ENCODE measurements around the gene KRT71. TPM values are rescaled to one million over a fixed set of nuclear protein-coding genes. Genes with fewer than 3 reads are reported as not detected.

Gene KRT71
- total and polyA plus RNA-seq, 3 donors from 2014 or later: 0.12 TPM; not detected in 2

DNA sequence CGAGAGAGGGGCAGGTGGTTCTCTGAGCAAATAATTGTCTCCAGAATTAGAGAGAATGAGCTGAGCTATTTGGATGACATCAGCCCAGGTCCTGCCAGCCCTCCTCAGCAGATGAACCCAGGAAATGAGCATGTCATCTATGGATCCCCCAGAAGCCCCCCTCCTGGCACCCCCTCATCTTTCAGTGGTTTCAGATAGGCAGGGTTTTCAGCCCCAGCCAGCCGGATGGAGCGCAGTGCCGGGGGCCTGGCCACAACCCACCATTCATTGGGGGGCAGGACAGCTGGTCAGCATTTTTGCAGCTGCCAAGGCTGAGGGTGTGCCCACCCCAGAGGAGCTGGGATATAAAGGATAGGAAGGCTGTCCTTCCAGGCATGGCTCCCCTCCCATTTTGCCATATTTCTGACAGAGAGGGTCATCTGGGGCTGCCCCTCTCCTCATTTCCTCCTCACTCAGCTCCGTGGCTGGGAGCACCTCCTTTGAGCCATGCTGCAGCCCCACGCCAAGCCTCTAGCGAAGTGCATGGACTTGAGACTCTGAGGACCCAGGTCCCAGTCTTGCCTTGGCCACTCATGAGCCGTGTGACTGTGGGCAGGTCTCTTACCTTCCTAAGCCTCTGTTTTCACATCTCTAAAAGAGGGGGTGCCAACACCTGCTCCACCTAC lies 6.0 kb upstream of the KRT71 start:
- no peak for DNase-seq
- no peak overlapping the region for H3K27ac ChIP-seq
- no peaks in the 10 kb centered on the region for H3K36me3 ChIP-seq (ENCODE audit: low read depth, missing control alignments)
- H3K27me3 ChIP-seq: no peaks in the 10 kb centered on the region
- 82 to 86% methylated on average over 8 of the region's 8 CpGs for WGBS, 2 donors
- H3K9me3 ChIP-seq: no peaks in the 10 kb centered on the region
- no peak overlapping the region for H3K4me3 ChIP-seq
- no peaks in the 10 kb centered on the region for H3K4me1 ChIP-seq
- intact Hi-C loops (cut with DNase I; ENCODE audit: low total_unique reads): no loop called here
- TF ChIP-seq POLR2A (IDR thresholded peaks at IDR 0.05): no peak
- no peak for TF ChIP-seq CTCF (IDR thresholded peaks at IDR 0.05)

GRCh38 chr12:52557476-52557875 lies 4.5 kb upstream of the KRT71 start:
- H3K27me3 ChIP-seq: no peaks in the 10 kb centered on the region
- H3K36me3 ChIP-seq (ENCODE audit: low read depth, missing control alignments): no peaks in the 10 kb centered on the region
- H3K9me3 ChIP-seq: no peaks in the 10 kb centered on the region
- H3K4me1 ChIP-seq: no peaks in the 10 kb centered on the region
- no peak overlapping the region for H3K4me3 ChIP-seq
- 81 to 82% methylated on average over 2 of the region's 2 CpGs for WGBS, 2 donors
- TF ChIP-seq POLR2A (IDR thresholded peaks at IDR 0.05) (no peak), CTCF (IDR thresholded peaks at IDR 0.05) (no peak)
- intact Hi-C loops (cut with DNase I; ENCODE audit: low total_unique reads): no loop called here
- no peak for DNase-seq
- no peak overlapping the region for H3K27ac ChIP-seq

- no peak overlapping the region for H3K4me3 ChIP-seq
- H3K9me3 ChIP-seq: no peaks in the 10 kb centered on the region
- intact Hi-C loops (cut with DNase I; ENCODE audit: low total_unique reads): no loop called here
- H3K27ac ChIP-seq: no peak overlapping the region
- no peaks in the 10 kb centered on the region for H3K4me1 ChIP-seq
- no peak for DNase-seq
- H3K27me3 ChIP-seq: no peaks in the 10 kb centered on the region
- H3K36me3 ChIP-seq (ENCODE audit: low read depth, missing control alignments): no peaks in the 10 kb centered on the region
- WGBS, 2 donors: 84 to 89% methylated on average over 6 of the region's 6 CpGs
- TF ChIP-seq CTCF (IDR thresholded peaks at IDR 0.05) (no peak), POLR2A (IDR thresholded peaks at IDR 0.05) (no peak)
These were observed 2.6 kb upstream of the KRT71 start for GRCh38 chr12:52555577-52555976.

DNA sequence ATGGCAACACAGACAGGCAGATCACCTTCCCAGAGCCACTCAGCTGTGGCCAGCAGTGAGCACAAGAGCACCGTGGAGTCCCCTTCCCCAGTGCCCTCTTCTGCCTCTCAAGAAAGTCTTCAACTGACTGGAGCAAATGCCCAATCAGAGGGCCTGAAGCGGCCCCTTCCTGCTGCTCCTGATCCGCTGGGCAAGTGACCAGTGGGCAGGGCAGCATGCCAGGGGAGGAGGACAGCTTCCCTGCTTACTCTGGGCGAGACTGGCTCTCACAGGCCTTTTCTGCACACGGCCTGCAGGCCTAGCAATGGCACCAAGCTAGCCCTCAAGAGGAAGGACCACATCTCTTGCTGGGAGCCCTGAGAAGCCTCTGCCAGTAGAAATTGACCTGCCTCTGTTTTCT lies 890 bp downstream of the KRT71 start:
- H3K4me1 ChIP-seq: no peaks in the 10 kb centered on the region
- no peaks in the 10 kb centered on the region for H3K36me3 ChIP-seq (ENCODE audit: low read depth, missing control alignments)
- no peak overlapping the region for H3K4me3 ChIP-seq
- peak; percentile 29 for DNase-seq
- WGBS, 2 donors: 87 to 91% methylated on average over 4 to 5 of the region's 5 CpGs
- TF ChIP-seq CTCF (IDR thresholded peaks at IDR 0.05) (no peak), POLR2A (IDR thresholded peaks at IDR 0.05) (no peak)
- intact Hi-C loops (cut with DNase I; ENCODE audit: low total_unique reads): no loop called here
- no peaks in the 10 kb centered on the region for H3K9me3 ChIP-seq
- H3K27ac ChIP-seq: no peak overlapping the region
- no peaks in the 10 kb centered on the region for H3K27me3 ChIP-seq

DNA sequence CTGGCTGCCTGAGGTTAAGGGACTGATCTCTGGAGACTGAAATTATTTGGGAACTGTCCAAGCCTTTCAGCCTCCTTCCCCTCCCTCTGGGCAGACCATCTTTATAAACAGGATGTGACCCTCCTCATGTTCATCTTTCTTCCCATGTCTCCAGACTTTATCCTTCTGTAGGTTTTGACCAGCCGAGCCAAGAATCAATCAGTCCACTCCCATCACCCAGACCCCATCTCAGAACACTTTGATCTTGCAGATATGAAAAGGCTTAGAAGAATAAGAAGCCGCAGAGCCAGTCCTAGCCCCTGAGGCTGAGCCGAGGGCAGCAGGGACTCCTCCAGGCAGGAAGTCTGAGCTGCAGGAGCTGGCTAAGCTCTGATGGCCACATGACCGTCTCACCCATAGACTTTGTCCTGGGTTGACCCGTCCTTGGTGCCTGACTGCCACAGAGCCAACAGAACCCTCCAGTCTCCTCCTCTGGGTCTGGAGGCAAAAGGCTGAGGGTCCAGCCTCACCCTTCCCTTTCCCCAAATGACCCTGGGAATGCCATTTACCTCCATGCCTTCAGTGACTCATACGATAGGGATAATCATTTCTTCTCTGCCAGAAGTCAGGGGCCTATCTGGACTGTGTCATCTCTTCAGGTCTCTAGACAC lies 1.6 kb downstream of the KRT71 start:
- Histone ChIP-seq H3K4me1 (no peaks in the 10 kb centered on the region), H3K27me3 (no peaks in the 10 kb centered on the region), H3K9me3 (no peaks in the 10 kb centered on the region), H3K36me3 (ENCODE audit: low read depth, missing control alignments) (no peaks in the 10 kb centered on the region), H3K27ac (no peak overlapping the region), H3K4me3 (no peak overlapping the region)
- WGBS, 2 donors: 63 to 73% methylated on average over 6 of the region's 6 CpGs
- intact Hi-C loops (cut with DNase I; ENCODE audit: low total_unique reads): no loop called here
- no peak for TF ChIP-seq POLR2A (IDR thresholded peaks at IDR 0.05)
- no peak for TF ChIP-seq CTCF (IDR thresholded peaks at IDR 0.05)
- no peak for DNase-seq
